Measurements from ENCODE around the gene NAIF1.

Gene NAIF1

GRCh38 chr9:128106181-128106939, 39.2 kb upstream of the NAIF1 start:
- TF ChIP-seq GATA2 (IDR thresholded peaks at IDR 0.05; ENCODE audit: low read depth, low read length) (no peak), GATA3 (IDR thresholded peaks at IDR 0.05; ENCODE audit: low read depth, low read length) (no peak)

- TF ChIP-seq GATA2 (IDR thresholded peaks at IDR 0.05; ENCODE audit: low read depth, low read length) (no peak), GATA3 (IDR thresholded peaks at IDR 0.05; ENCODE audit: low read depth, low read length) (no peak)
Observed at GRCh38 chr9:128105538-128106175, 38.5 kb upstream of the NAIF1 start.

- no peak for TF ChIP-seq GATA3 (IDR thresholded peaks at IDR 0.05; ENCODE audit: low read depth, low read length)
- TF ChIP-seq GATA2 (IDR thresholded peaks at IDR 0.05; ENCODE audit: low read depth, low read length) = no peak
Observed at GRCh38 chr9:128104171-128104618, 37.1 kb upstream of the NAIF1 start.

- TF ChIP-seq GATA2 (IDR thresholded peaks at IDR 0.05; ENCODE audit: low read depth, low read length) = no peak
- TF ChIP-seq GATA3 (IDR thresholded peaks at IDR 0.05; ENCODE audit: low read depth, low read length) = no peak
Observed at GRCh38 chr9:128103589-128103962, 36.5 kb upstream of the NAIF1 start.

- TF ChIP-seq GATA2 (IDR thresholded peaks at IDR 0.05; ENCODE audit: low read depth, low read length) (no peak), GATA3 (IDR thresholded peaks at IDR 0.05; ENCODE audit: low read depth, low read length) (no peak)
Observed at GRCh38 chr9:128102861-128103588, 35.9 kb upstream of the NAIF1 start.

GRCh38 chr9:128102196-128102595, 35.1 kb upstream of the NAIF1 start:
- no peak for TF ChIP-seq GATA2 (IDR thresholded peaks at IDR 0.05; ENCODE audit: low read depth, low read length)
- no peak for TF ChIP-seq GATA3 (IDR thresholded peaks at IDR 0.05; ENCODE audit: low read depth, low read length)

GRCh38 chr9:128101690-128102089, 34.6 kb upstream of the NAIF1 start:
- TF ChIP-seq GATA3 (IDR thresholded peaks at IDR 0.05; ENCODE audit: low read depth, low read length) (no peak), GATA2 (IDR thresholded peaks at IDR 0.05; ENCODE audit: low read depth, low read length) (no peak)

GRCh38 chr9:128101231-128101661, 34.1 kb upstream of the NAIF1 start:
- TF ChIP-seq GATA2 (IDR thresholded peaks at IDR 0.05; ENCODE audit: low read depth, low read length) = no peak
- TF ChIP-seq GATA3 (IDR thresholded peaks at IDR 0.05; ENCODE audit: low read depth, low read length) = no peak

- no peak for TF ChIP-seq GATA2 (IDR thresholded peaks at IDR 0.05; ENCODE audit: low read depth, low read length)
- no peak for TF ChIP-seq GATA3 (IDR thresholded peaks at IDR 0.05; ENCODE audit: low read depth, low read length)
Observed at GRCh38 chr9:128100581-128100980, 33.5 kb upstream of the NAIF1 start.

- TF ChIP-seq GATA3 (IDR thresholded peaks at IDR 0.05; ENCODE audit: low read depth, low read length) (no peak), GATA2 (IDR thresholded peaks at IDR 0.05; ENCODE audit: low read depth, low read length) (no peak)
Observed at GRCh38 chr9:128099932-128100491, 32.9 kb upstream of the NAIF1 start.

GRCh38 chr9:128099231-128099931, 32.3 kb upstream of the NAIF1 start:
- TF ChIP-seq GATA2 (IDR thresholded peaks at IDR 0.05; ENCODE audit: low read depth, low read length) (no peak), GATA3 (IDR thresholded peaks at IDR 0.05; ENCODE audit: low read depth, low read length) (no peak)

- TF ChIP-seq GATA2 (IDR thresholded peaks at IDR 0.05; ENCODE audit: low read depth, low read length) = no peak
- TF ChIP-seq GATA3 (IDR thresholded peaks at IDR 0.05; ENCODE audit: low read depth, low read length) = no peak
Observed at GRCh38 chr9:128098297-128099230, 31.4 kb upstream of the NAIF1 start.

All from SH-SY5Y (cell line).